Nephron progenitor cell (in vitro differentiated cells): ENCODE measurements around the gene KIAA1755.

ENCODE experiments used
- DNase-seq: peaks from one replicate; pipeline ENCODE4 v3.0.0; 2021
- H3K27ac Mint-ChIP-seq: 2 replicates; pipeline ENCODE4 v1.8.0; 2021; ENCODE audit warnings: mild to moderate bottlenecking, moderate library complexity, mixed read lengths
- H3K27me3 Mint-ChIP-seq: 2 replicates; pipeline ENCODE4 v1.8.0; 2021; ENCODE audit warnings: mild to moderate bottlenecking, low read depth, mixed read lengths; ENCODE audit not compliant: poor library complexity
- H3K36me3 Mint-ChIP-seq: 2 replicates; pipeline ENCODE4 v1.8.0; 2021; ENCODE audit warnings: low read depth, mixed read lengths
- H3K4me1 Mint-ChIP-seq: 2 replicates; pipeline ENCODE4 v1.8.0; 2021; ENCODE audit warnings: mixed read lengths
- H3K4me3 Mint-ChIP-seq: 2 replicates; pipeline ENCODE4 v1.8.0; 2021; ENCODE audit warnings: mild to moderate bottlenecking, moderate library complexity, mixed read lengths
- H3K9me3 Mint-ChIP-seq: 2 replicates; pipeline ENCODE4 v1.8.0; 2021; ENCODE audit warnings: mild to moderate bottlenecking, moderate library complexity, mixed read lengths
- TF ChIP-seq, protein P1 (sequence below): fragments of 200-600 bp; sonication (generic); IDR thresholded peaks from 2 replicates; pipeline ENCODE4 v1.5.0; 2021; ENCODE audit warnings: antibody characterized with exemption

Gene KIAA1755

DNA sequence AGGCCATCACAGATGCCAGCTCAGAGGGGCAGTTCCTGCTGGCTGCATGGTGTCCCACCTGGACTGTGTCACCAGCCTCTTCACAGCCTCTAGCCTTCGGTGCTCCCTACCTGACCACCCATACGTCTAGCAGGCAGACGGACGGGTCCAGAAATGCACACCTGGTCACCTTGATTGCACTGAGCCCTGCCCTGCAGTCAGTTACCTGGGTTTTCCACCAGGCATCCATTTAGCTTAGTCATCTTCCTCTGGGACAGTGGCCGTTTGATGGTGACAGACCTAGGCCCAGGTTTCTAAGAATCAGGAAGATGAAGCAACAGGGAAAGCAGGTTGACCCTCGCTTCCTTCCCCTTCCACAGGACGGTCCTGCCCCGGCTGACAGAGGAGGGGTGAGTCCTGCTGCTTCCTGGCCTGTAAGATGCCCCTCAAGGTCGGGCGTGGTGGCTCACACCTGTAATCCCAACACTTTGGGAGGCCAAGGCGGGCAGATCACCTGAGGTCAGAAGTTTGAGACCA lies 33.6 kb upstream of the KIAA1755 start:
- Mint-ChIP-seq H3K27me3 (peaks cover 8% of the 10 kb centered on the region), H3K27ac (no peak overlapping the region), H3K36me3 (no peaks in the 10 kb centered on the region), H3K4me3 (no peak overlapping the region), H3K4me1 (peaks cover 38% of the 10 kb centered on the region), H3K9me3 (peaks cover 5% of the 10 kb centered on the region)
- no peak for DNase-seq
- TF ChIP-seq, protein P1, sequence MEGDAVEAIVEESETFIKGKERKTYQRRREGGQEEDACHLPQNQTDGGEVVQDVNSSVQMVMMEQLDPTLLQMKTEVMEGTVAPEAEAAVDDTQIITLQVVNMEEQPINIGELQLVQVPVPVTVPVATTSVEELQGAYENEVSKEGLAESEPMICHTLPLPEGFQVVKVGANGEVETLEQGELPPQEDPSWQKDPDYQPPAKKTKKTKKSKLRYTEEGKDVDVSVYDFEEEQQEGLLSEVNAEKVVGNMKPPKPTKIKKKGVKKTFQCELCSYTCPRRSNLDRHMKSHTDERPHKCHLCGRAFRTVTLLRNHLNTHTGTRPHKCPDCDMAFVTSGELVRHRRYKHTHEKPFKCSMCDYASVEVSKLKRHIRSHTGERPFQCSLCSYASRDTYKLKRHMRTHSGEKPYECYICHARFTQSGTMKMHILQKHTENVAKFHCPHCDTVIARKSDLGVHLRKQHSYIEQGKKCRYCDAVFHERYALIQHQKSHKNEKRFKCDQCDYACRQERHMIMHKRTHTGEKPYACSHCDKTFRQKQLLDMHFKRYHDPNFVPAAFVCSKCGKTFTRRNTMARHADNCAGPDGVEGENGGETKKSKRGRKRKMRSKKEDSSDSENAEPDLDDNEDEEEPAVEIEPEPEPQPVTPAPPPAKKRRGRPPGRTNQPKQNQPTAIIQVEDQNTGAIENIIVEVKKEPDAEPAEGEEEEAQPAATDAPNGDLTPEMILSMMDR: no peak

DNA sequence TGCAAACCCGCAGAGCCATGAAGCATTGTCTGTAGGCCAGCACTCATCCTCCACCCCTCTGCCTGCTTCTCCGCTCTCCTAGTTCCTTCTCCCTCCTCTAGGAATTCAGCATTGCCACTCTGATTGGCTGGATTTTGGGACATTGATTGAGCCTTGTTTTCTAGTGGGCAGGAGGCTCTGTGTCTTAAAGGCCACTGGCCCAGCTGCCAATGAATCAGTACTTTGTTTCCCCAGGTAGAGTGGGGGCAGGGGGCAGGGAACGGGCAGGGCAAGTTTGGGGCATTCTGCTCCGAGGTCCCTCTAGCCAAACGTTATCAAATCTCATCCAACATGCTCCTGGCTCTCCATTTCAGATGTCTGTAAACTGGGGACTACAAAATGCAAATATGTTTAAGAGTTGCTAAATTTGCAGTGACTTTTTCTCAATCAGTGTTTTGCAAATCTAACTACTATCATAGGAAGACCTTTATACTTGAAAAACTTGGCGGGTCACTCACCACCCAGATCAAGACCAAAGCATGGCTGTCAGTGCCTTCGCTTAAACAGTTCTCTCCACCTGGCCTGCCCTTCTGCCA lies 33.0 kb upstream of the KIAA1755 start:
- H3K27ac Mint-ChIP-seq: peak overlapping the region; percentile 15
- peaks cover 5% of the 10 kb centered on the region for H3K9me3 Mint-ChIP-seq
- H3K4me3 Mint-ChIP-seq: no peak overlapping the region
- peaks cover 37% of the 10 kb centered on the region for H3K4me1 Mint-ChIP-seq
- H3K36me3 Mint-ChIP-seq: no peaks in the 10 kb centered on the region
- H3K27me3 Mint-ChIP-seq: peaks cover 8% of the 10 kb centered on the region
- no peak for DNase-seq
- TF ChIP-seq, protein P1: no peak

DNA sequence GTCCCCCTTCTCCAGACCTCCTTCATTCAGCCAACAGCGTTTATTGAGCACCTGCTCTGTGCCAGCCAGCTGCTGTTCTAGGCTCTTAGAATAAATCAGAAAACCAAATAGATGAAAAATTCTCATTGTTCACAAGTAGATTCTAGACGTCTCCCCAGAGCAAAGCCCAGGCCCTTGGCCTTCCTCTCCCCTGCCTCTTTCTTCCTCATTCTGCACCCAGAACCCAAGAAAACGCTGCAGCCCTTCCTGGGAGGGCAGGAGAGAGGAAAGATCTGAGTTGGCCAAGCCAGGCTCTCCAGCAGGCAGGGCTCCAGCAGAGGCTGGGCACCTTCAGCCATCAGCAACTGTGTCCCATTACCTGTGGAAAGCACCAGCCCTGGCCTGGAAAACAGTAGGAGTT lies 31.4 kb upstream of the KIAA1755 start:
- no peaks in the 10 kb centered on the region for H3K36me3 Mint-ChIP-seq

DNA sequence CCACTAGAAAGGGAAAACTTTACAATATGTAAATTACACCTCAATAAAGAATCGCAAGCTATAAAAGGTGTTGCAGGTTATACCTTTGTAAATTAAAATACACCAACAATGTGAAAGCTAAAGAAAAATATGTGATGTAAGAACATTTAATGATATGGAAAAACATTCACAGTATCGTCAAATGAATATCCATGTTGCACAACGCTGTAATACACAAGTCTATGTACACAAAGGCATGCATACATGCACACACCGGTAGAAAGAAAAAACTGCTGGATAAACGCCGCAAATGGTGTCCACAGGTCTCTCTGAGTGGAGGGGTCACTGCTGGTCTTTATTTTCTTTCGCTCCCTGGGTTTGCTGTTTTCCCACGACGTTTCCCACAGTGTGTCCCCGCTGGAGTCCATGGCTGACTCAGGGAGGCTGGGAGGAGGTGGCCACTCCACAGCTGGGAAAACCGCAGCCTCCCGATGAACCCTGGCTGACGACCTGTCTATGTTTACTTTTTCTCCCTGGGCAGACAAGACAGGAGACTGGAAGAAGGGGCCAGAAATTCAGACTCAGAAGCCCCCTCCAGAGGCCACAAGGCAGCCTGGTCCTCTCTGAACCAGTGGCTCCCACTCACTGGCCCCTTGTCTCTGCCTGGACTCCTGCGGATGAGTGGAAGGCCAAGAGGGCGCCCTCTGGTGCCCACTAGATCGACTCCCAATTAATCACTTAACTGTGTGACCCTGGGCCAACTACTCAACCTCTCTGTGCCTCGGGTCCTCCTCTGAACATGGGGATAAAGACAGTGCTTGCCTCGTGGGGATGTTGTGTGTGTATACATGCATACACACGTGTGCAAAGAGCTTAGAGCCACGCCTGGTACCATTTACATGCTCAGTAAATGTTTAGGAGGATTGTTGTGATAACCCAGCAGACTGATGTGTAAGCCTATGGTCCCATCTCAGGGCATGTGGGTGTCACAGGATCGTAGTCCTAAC lies 30.6 kb upstream of the KIAA1755 start:
- Mint-ChIP-seq H3K36me3 (no peaks in the 10 kb centered on the region), H3K27ac (peak overlapping the region; percentile 91), H3K9me3 (peaks cover 5% of the 10 kb centered on the region), H3K4me1 (peaks cover 54% of the 10 kb centered on the region), H3K4me3 (peak overlapping the region; percentile 41), H3K27me3 (peaks cover 8% of the 10 kb centered on the region)
- TF ChIP-seq, protein P1: peak; percentile 36
- DNase-seq: peak; percentile 39

More for the DNA sequence above, 31.4 kb upstream of the KIAA1755 start:
- peaks cover 8% of the 10 kb centered on the region for H3K27me3 Mint-ChIP-seq
- H3K9me3 Mint-ChIP-seq: peaks cover 5% of the 10 kb centered on the region
- H3K4me1 Mint-ChIP-seq: peaks cover 50% of the 10 kb centered on the region
- no peak overlapping the region for H3K4me3 Mint-ChIP-seq
- TF ChIP-seq, protein P1: no peak
- DNase-seq: no peak
- H3K27ac Mint-ChIP-seq: no peak overlapping the region

DNA sequence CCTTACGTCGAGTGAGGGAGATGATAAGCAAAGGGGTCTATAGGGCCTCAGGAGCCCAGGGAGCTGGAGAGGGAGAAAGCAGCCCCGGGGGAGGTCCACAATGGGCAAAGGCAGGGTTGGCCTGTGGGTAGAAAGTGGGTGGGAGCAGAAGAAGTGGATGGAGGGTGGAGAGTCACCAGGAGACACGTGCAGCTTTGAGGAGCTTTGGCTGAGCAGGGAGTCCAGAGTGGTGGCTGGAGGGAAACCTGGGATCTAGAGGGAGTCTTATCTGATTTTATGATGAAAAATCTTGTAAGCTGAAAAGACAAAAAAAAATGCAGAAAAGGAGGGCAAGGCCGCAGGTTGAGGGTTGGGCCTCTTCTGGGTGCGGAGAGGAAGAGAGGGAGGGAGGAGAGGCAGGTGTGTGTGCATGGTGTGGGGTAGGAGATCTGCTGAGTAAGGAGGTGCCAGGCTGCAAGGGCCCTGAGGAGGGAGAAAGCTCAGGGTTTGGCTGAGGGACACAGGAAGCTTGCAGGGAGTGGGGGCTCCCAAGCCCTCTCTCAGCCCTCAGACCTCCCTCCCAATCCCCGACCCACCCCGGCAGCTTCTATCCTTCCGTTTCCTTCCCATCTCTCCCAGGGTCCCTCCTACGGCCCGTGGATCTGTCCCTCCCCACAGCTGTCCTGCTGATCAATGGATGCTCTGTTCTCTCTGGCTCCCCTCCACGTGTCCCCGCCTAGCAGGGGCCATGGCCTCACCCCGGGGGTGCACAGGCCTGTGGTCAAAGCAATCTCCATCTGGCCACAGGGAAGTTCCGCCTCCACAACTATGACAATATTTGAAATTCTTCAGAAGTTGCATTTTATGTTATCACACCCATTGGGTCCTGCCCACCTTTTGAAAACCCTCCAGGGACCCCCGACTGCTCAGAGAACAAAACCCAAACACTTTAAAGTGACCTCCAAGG lies 26.3 kb upstream of the KIAA1755 start:
- Mint-ChIP-seq H3K27me3 (peaks cover 8% of the 10 kb centered on the region), H3K36me3 (peaks cover 1% of the 10 kb centered on the region), H3K27ac (peak overlapping the region; percentile 33), H3K9me3 (peaks cover 16% of the 10 kb centered on the region), H3K4me1 (peaks cover 42% of the 10 kb centered on the region), H3K4me3 (no peak overlapping the region)
- no peak for DNase-seq
- TF ChIP-seq, protein P1: no peak
